ENCODE measurements around the gene PSME2.
A peak's percentile ranks its signal among the peaks of the same experiment; 100 is the strongest.

PSME2 gene

DNA sequence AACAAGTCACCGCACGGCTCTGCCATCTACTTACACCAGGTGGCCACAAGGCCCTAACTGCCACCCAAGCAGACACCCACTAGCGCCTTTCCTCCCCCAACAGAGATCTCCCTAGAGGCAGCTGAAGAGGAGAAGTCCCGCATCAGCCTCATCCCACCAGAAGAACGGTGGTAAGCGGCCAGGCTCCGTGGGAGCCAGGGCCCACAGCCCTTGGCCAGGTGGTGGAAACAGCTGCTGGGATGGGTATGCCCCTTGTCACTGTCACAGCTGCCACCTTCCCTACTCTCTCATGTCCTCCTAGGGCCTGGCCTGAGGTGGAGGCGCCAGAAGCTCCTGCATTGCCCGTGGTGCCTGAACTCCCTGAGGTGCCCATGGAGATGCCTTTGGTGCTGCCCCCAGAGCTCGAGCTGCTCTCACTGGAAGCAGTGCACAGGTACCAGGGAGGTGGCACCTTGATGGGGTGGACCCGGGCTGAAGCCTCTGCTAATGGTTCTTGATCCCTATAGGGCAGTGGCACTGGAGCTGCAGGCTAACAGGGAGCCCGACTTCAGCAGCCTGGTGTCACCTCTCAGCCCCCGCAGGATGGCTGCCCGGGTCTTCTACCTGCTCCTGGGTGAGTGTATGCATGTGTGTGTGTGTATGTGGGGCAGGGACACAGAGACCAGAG is 33.0 kb upstream of the PSME2 start:
- DNase-seq (ENCODE audit: low read depth): no peak

- DNase-seq (ENCODE audit: low read depth): no peak
Observed at GRCh38 chr14:24178399-24179178, 32.2 kb upstream of the PSME2 start.

- no peak for DNase-seq (ENCODE audit: low read depth)
Observed at GRCh38 chr14:24177891-24178290, 31.5 kb upstream of the PSME2 start.

DNA sequence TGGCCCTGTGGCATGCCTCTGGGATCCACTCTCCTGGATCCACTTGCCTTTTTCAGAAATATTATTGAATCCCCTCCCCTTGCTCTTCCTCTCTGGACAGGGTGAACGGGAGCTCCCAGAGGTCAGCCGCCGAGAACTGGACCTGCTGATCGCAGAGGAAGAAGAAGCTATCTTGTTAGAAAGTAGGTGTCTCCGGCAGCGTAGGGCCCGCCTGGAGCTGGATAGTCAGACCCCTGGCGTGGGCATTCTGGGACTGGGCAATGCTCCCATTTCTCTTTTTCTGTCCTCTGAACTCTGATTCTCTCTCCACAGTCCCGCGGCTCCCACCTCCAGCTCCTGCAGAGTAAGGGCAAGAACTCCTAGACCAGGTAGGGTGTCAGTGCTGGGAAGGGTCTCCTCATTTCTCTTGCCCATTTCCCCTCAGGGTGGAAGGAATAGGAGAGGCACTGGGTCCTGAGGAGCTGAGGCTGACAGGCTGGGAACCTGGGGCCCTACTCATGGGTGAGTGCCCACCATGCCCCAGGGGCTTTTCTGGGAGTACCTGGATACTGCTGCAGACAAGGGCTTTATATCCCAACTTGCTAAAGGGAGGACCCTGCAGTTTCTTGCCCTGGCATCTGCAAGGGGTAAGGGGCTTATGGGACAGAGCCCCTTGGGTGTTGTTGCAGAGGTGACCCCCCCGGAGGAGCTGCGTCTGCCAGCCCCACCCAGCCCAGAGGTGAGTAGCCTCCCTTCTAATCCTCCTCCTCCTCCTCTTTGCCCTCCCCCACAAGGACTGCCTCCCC is 30.8 kb upstream of the PSME2 start:
- DNase-seq (ENCODE audit: low read depth): no peak

GRCh38 chr14:24176599-24176998 is 30.2 kb upstream of the PSME2 start:
- no peak for DNase-seq (ENCODE audit: low read depth)

- no peak for DNase-seq (ENCODE audit: low read depth)
Observed at GRCh38 chr14:24172871-24173281, 26.5 kb upstream of the PSME2 start.

- DNase-seq (ENCODE audit: low read depth): no peak
Observed at GRCh38 chr14:24172261-24172860, 26.0 kb upstream of the PSME2 start.

GRCh38 chr14:24171422-24172260 is 25.2 kb upstream of the PSME2 start, which contains the start of gene REC8:
Gene REC8, plus strand, starts transcription at chr14:24172080. Its CDS starts 473 bp downstream, at chr14:24172553.
- DNase-seq (ENCODE audit: low read depth): peak; percentile 32

DNA sequence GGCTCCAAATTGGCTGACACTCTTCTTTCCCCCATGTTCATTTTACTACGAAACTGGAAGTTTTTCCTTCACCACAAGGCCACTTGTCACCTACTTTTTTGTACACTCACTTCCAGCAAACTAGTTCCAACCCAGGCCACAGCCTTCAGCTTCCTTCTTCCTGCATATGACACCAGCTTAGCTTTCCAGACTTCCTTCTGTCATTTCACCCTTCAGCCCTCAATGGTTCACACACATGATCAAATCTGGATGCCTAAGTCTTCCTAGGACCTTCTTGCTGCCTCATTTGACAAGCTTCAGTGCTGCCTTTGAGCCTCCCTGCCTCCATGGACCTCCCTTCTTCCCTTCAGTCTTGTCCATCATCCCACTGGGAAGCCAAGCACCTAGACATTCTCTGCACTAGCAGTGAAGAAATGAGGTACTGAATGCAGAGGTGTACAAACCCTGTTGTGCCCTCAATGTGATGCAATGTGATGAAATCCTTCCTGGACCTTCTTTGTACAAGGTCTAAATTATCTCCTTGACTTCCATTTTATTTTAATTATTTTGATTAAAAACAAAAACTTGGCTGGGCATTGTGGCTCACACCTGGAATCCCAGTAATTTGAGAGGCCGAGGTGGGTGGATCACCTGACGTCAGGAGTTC is 21.2 kb upstream of the PSME2 start:
- no peak for DNase-seq (ENCODE audit: low read depth)

DNA sequence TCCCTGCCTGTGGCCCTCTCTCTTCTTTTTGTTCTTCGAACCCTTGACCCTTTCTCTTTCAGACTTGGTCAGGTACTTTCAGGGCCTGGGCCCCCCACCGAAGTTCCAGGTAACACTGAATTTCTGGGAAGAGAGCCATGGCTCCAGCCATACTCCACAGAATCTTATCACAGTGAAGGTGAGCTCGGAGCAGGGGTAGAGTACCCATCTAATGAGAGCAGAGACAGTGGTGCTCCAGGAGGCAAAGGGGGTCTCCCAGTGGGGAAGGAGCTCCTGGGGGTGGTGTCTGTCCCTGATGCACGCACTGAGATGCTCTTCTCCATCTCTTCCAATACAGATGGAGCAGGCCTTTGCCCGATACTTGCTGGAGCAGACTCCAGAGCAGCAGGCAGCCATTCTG is 19.4 kb upstream of the PSME2 start:
- no peak for DNase-seq (ENCODE audit: low read depth)

- DNase-seq (ENCODE audit: low read depth): no peak
Observed at GRCh38 chr14:24164518-24164991, 18.1 kb upstream of the PSME2 start.

DNA sequence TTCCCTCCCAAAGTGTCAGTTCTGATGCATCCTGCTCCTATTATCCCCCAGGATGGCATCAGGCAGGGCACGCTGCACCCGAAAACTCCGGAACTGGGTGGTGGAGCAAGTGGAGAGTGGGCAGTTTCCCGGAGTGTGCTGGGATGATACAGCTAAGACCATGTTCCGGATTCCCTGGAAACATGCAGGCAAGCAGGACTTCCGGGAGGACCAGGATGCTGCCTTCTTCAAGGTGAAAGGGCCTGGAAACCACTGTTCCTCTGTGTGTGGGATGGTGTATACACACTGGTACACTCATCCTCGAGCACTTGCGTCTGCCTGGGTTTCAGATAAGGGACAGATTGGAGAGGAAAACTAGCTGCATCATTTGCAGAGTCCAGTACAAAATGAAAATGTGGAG is 15.7 kb upstream of the PSME2 start:
- no peak for DNase-seq (ENCODE audit: low read depth)

GRCh38 chr14:24160850-24161804 is 14.7 kb upstream of the PSME2 start, which contains the start of gene IRF9:
Gene IRF9, plus strand, starts transcription at chr14:24161265. Its CDS starts 880 bp downstream, at chr14:24162145.
- DNase-seq (ENCODE audit: low read depth): peak; percentile 95

GRCh38 chr14:24160499-24160849 is 14.1 kb upstream of the PSME2 start:
- no peak for DNase-seq (ENCODE audit: low read depth)

GRCh38 chr14:24159777-24160498 is 13.5 kb upstream of the PSME2 start:
- DNase-seq (ENCODE audit: low read depth): no peak

DNA sequence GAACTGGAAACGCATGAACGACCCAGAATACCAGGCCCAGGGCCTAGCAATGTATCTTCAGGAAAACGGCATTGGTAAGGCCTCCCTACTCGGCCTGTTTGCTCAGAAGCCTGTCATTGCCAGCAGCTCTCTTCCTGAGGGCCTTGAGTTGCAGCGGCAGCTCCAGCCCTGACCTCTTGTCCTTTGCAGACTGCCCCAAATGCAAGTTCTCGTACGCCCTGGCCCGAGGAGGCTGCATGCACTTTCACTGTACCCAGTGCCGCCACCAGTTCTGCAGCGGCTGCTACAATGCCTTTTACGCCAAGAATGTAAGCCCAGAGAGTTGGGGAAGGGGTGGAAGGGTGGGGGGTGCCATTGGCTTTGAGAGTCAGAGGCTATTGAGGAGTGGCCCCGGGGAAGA is 10.9 kb upstream of the PSME2 start:
- DNase-seq (ENCODE audit: low read depth): no peak

DNA sequence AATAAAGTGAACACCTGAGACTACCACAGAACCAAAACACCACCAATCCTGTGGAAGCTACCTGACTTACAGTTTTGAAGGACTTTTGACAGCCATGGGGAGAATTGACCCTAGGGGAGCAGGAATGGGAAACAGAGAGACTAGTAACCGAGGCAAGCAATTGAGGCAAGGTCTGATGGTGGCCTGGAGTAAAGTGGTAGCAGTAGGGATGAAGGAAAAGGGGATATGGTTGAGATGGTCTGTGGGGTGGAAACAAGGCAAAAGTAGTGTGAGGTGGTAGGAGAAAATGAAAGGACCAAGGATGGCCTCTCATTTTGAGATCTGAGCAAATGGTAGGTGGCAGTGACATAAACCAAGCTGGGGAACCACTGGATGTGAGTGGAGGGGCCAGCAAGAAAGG is 10.4 kb upstream of the PSME2 start:
- no peak for DNase-seq (ENCODE audit: low read depth)

- DNase-seq (ENCODE audit: low read depth): no peak
Observed at GRCh38 chr14:24155100-24155499, 8.7 kb upstream of the PSME2 start.
